H9 (cell line): Measurements from ENCODE around the gene NXN. TPM values are rescaled to one million over a fixed set of nuclear protein-coding genes. Genes with fewer than 3 reads are reported as not detected.
"Not testable (repeated sequence)": the region's sequence is repeated elsewhere in the genome, so short reads cannot be mapped to it uniquely, and the experiment has no call there.

Experiments used
- DNase-seq: peaks from one replicate; pipeline ENCODE4 v3.0.0-alpha.2; 2017
- H2AFZ ChIP-seq: one replicate; pipeline ENCODE4 v1.6.1; 2013; ENCODE audit warnings: mild to moderate bottlenecking, low read length, control low read depth, moderate library complexity
- H2AK5ac ChIP-seq: 2 replicates; pipeline ENCODE4 v1.6.1; 2013; ENCODE audit warnings: low read length, control low read depth, mixed read lengths; ENCODE audit not compliant: insufficient read length
- H2BK120ac ChIP-seq: one replicate; pipeline ENCODE4 v1.6.1; 2013; ENCODE audit warnings: low read depth, mild to moderate bottlenecking, low read length, control low read depth, inconsistent platforms; ENCODE audit not compliant: poor library complexity, severe bottlenecking
- H2BK12ac ChIP-seq: 2 replicates; pipeline ENCODE4 v1.6.1; 2013; ENCODE audit warnings: low read length, control low read depth, mixed read lengths, low read depth; ENCODE audit not compliant: insufficient read length
- H2BK15ac ChIP-seq: 2 replicates; pipeline ENCODE4 v1.6.1; 2013; ENCODE audit warnings: low read depth, low read length, control low read depth
- H2BK20ac ChIP-seq: one replicate; pipeline ENCODE4 v1.6.1; 2013; ENCODE audit warnings: low read depth, mild to moderate bottlenecking, low read length, control low read depth, inconsistent platforms; ENCODE audit not compliant: poor library complexity, severe bottlenecking
- H2BK5ac ChIP-seq: 2 replicates; pipeline ENCODE4 v1.6.1; 2013; ENCODE audit warnings: low read length, control low read depth, mixed read lengths; ENCODE audit not compliant: insufficient read length
- H3K14ac ChIP-seq: 2 replicates; pipeline ENCODE4 v1.6.1; 2013; ENCODE audit warnings: low read length, control low read depth; ENCODE audit not compliant: insufficient read depth
- H3K18ac ChIP-seq: 2 replicates; pipeline ENCODE4 v1.6.1; 2013; ENCODE audit warnings: low read depth, mild to moderate bottlenecking, mixed read lengths, low read length, control low read depth; ENCODE audit not compliant: insufficient read length
- H3K23ac ChIP-seq: 2 replicates; pipeline ENCODE4 v1.6.1; 2013; ENCODE audit warnings: low read length, control low read depth, mixed read lengths, low read depth; ENCODE audit not compliant: insufficient read length
- H3K23me2 ChIP-seq: 2 replicates; pipeline ENCODE4 v1.6.1; 2013; ENCODE audit warnings: low read depth, mild to moderate bottlenecking, mixed read lengths, low read length, control low read depth; ENCODE audit not compliant: insufficient read length, poor library complexity, severe bottlenecking
- H3K27ac ChIP-seq: 2 replicates; pipeline ENCODE4 v1.5.1; 2013; ENCODE audit warnings: low read length, control low read depth, mixed read lengths, low read depth; ENCODE audit not compliant: insufficient read length
- H3K27me3 ChIP-seq: 2 replicates; pipeline ENCODE4 v1.6.1; 2013; ENCODE audit warnings: low read length, control low read depth, inconsistent platforms; ENCODE audit not compliant: insufficient read depth
- H3K4ac ChIP-seq: 2 replicates; pipeline ENCODE4 v1.6.1; 2013; ENCODE audit warnings: low read depth, mild to moderate bottlenecking, control low read depth, inconsistent platforms, low read length, moderate library complexity
- H3K4me1 ChIP-seq: 2 replicates; pipeline ENCODE4 v1.6.1; 2013; ENCODE audit warnings: low read length, control low read depth, inconsistent platforms; ENCODE audit not compliant: insufficient read depth
- H3K4me2 ChIP-seq: 2 replicates; pipeline ENCODE4 v1.6.1; 2013; ENCODE audit warnings: low read length, control low read depth, mixed read lengths; ENCODE audit not compliant: insufficient read length, insufficient read depth
- H3K56ac ChIP-seq: 2 replicates; pipeline ENCODE4 v1.6.1; 2013; ENCODE audit warnings: low read depth, mild to moderate bottlenecking, mixed read lengths, low read length, control low read depth; ENCODE audit not compliant: insufficient read length
- H3K79me1 ChIP-seq: 2 replicates; pipeline ENCODE4 v1.6.1; 2013; ENCODE audit warnings: low read depth, mild to moderate bottlenecking, moderate library complexity, low read length, control low read depth, inconsistent platforms; ENCODE audit not compliant: insufficient read depth, poor library complexity, severe bottlenecking
- H3K79me2 ChIP-seq: 2 replicates; pipeline ENCODE4 v1.6.1; 2013; ENCODE audit warnings: low read length, control low read depth, inconsistent platforms; ENCODE audit not compliant: insufficient read depth
- H3K9ac ChIP-seq: 2 replicates; pipeline ENCODE4 v1.6.1; 2013; ENCODE audit warnings: low read length, control low read depth, mixed read lengths; ENCODE audit not compliant: insufficient read length; ENCODE audit errors: extremely low read depth
- H3K9me3 ChIP-seq: one replicate; pipeline ENCODE4 v1.6.1; 2013; ENCODE audit warnings: low read depth, low read length, inconsistent platforms; ENCODE audit not compliant: control insufficient read depth
- H3T11ph ChIP-seq: one replicate; pipeline ENCODE4 v1.6.1; 2013; ENCODE audit warnings: mild to moderate bottlenecking, low read length, control low read depth, inconsistent platforms
- H4K20me1 ChIP-seq: one replicate; pipeline ENCODE4 v1.6.1; 2013; ENCODE audit not compliant: control insufficient read depth, insufficient read length, insufficient read depth
- H4K5ac ChIP-seq: 2 replicates; pipeline ENCODE4 v1.6.1; 2013; ENCODE audit warnings: low read depth, mild to moderate bottlenecking, mixed read lengths, low read length, control low read depth; ENCODE audit not compliant: insufficient read length
- H4K8ac ChIP-seq: replicated peaks from 2 replicates; pipeline ENCODE4 v1.6.1; 2013; ENCODE audit warnings: low read length, control low read depth, mixed read lengths, low read depth; ENCODE audit not compliant: insufficient read length
- H4K91ac ChIP-seq: 2 replicates; pipeline ENCODE4 v1.6.1; 2013; ENCODE audit warnings: low read depth, mild to moderate bottlenecking, moderate library complexity, mixed read lengths, low read length, control low read depth; ENCODE audit not compliant: insufficient read length
- H3K27ac Mint-ChIP-seq, 3 experiments: 2 replicates in 2 of 3; 3 replicates in 1 of 3; pipeline ENCODE4 v1.8.0; 2020 to 2021; ENCODE audit warnings: mixed read lengths in 3 of 3, mild to moderate bottlenecking in 1 of 3, moderate library complexity in 1 of 3
- H3K27me3 Mint-ChIP-seq: 2 replicates; pipeline ENCODE4 v1.8.0; 2021; ENCODE audit warnings: low read depth, mild to moderate bottlenecking, moderate library complexity, mixed read lengths
- H3K36me3 Mint-ChIP-seq, 3 experiments: 2 replicates in 2 of 3; 3 replicates in 1 of 3; pipeline ENCODE4 v1.8.0; 2020 to 2021; ENCODE audit warnings: low read depth in 3 of 3, mixed read lengths in 3 of 3; ENCODE audit not compliant: insufficient read depth in 1 of 3
- H3K4me1 Mint-ChIP-seq, 2 experiments: 2 replicates each; pipeline ENCODE4 v1.8.0; 2020; ENCODE audit warnings: mixed read lengths in 2 of 2
- H3K4me3 Mint-ChIP-seq, 2 experiments: 2 replicates in 1 of 2; 3 replicates in 1 of 2; pipeline ENCODE4 v1.8.0; 2020 to 2021; ENCODE audit warnings: mild to moderate bottlenecking in 2 of 2, mixed read lengths in 2 of 2, moderate library complexity in 1 of 2
- H3K9me3 Mint-ChIP-seq, 2 experiments: 2 replicates in 1 of 2; 3 replicates in 1 of 2; pipeline ENCODE4 v1.8.0; 2020; ENCODE audit warnings: mild to moderate bottlenecking in 2 of 2, mixed read lengths in 2 of 2, moderate library complexity in 1 of 2
- WGBS: extraction: QIAGEN DNeasy Blood & Tissue Kit; methylation state at CpG from one replicate; pipeline ENCODE4 v1.1.7; 2013; ENCODE audit warnings: missing lambda C conversion rate, low lambda C conversion rate, mixed read lengths; ENCODE audit not compliant: insufficient read length; ENCODE audit errors: extremely low coverage; 5-methylcytosine and 5-hydroxymethylcytosine counted together
- total RNA-seq: library from RNA; stranded (reverse); gene quantifications from 2 replicates; pipeline ENCODE4 v1.2.1, GENCODE V29; 2021
- TF ChIP-seq, protein P1 (sequence below): fragments of 200-600 bp; sonication (generic); conservative IDR thresholded peaks from 3 replicates; pipeline ENCODE4 v1.8.0; 2021; ENCODE audit warnings: antibody characterized with exemption, mild to moderate bottlenecking

Gene NXN
- total RNA-seq, 1 experiment from 2014 or later, result 93.6 TPM

DNA sequence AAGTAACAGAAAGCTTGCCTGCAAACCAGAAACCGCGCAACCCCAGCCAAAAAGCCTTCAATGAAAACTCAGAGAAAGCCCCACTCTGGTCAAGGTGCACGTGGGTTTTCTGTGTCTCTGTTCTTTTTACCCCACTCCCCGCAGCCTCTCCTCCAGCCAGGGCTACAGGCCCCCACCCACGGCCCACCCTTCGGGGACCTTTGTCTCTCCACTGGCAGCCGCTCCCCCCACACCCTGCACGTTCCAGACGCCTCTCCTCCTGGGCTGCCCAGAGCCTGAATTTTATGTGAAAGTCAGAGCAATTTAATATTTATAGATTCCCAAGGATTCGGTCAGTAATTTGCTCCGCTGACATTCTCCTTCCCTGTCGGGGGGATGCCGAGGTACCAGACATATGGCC, 173.2 kb downstream of the NXN start:
- peaks cover 14 to 35% (median 32%) of the 10 kb centered on the region in 3 experiments for H3K36me3 Mint-ChIP-seq
- H3K23ac ChIP-seq, result no peak overlapping the region
- H4K20me1 ChIP-seq, result no peaks in the 10 kb centered on the region
- H2BK12ac ChIP-seq, result no peak overlapping the region
- H3K9me3 ChIP-seq, result no peaks in the 10 kb centered on the region
- H3K18ac ChIP-seq, result no peak overlapping the region
- H2BK5ac ChIP-seq, result no peak overlapping the region
- H3K23me2 ChIP-seq, result no peaks in the 10 kb centered on the region
- no peaks in the 10 kb centered on the region; the same call in 1 of the 2 replicates for H3K79me2 ChIP-seq
- no peak overlapping the region for H2AK5ac ChIP-seq
- no peaks in the 10 kb centered on the region for H3K27me3 Mint-ChIP-seq
- H4K5ac ChIP-seq, result no peak overlapping the region
- no CpG with 5 or more reads among the region's 13 CpGs for WGBS
- H3K4me3 Mint-ChIP-seq, result no peak overlapping the region
- no peak overlapping the region for H3T11ph ChIP-seq
- H3K9me3 Mint-ChIP-seq, result no peaks in the 10 kb centered on the region
- no peak overlapping the region for H3K4ac ChIP-seq
- peak overlapping the region; percentile 38 to 75 (median 62); a peak in 2 of 7 replicates for H3K27ac Mint-ChIP-seq
- no peaks in the 10 kb centered on the region; the same call in 1 of the 2 replicates for H3K4me1 ChIP-seq
- H2BK20ac ChIP-seq, result no peak overlapping the region
- H3K27ac ChIP-seq, result no peak overlapping the region
- no peak overlapping the region for H3K9ac ChIP-seq
- no peak overlapping the region for H3K56ac ChIP-seq
- no peak overlapping the region for H2BK120ac ChIP-seq
- H3K4me2 ChIP-seq, result no peak overlapping the region
- no peaks in the 10 kb centered on the region for H3K79me1 ChIP-seq
- peaks cover 0 to 3% of the 10 kb centered on the region in 2 experiments; a peak in 1 of 4 replicates for H3K4me1 Mint-ChIP-seq
- no peak overlapping the region for H2BK15ac ChIP-seq
- H3K14ac ChIP-seq, result no peak overlapping the region
- no peak overlapping the region for H4K8ac ChIP-seq
- TF ChIP-seq, protein P1, sequence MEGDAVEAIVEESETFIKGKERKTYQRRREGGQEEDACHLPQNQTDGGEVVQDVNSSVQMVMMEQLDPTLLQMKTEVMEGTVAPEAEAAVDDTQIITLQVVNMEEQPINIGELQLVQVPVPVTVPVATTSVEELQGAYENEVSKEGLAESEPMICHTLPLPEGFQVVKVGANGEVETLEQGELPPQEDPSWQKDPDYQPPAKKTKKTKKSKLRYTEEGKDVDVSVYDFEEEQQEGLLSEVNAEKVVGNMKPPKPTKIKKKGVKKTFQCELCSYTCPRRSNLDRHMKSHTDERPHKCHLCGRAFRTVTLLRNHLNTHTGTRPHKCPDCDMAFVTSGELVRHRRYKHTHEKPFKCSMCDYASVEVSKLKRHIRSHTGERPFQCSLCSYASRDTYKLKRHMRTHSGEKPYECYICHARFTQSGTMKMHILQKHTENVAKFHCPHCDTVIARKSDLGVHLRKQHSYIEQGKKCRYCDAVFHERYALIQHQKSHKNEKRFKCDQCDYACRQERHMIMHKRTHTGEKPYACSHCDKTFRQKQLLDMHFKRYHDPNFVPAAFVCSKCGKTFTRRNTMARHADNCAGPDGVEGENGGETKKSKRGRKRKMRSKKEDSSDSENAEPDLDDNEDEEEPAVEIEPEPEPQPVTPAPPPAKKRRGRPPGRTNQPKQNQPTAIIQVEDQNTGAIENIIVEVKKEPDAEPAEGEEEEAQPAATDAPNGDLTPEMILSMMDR, result no peak
- no peak overlapping the region for H4K91ac ChIP-seq
- H3K27me3 ChIP-seq, result no peaks in the 10 kb centered on the region
- no peak overlapping the region for H2AFZ ChIP-seq
- no peak for DNase-seq

DNA sequence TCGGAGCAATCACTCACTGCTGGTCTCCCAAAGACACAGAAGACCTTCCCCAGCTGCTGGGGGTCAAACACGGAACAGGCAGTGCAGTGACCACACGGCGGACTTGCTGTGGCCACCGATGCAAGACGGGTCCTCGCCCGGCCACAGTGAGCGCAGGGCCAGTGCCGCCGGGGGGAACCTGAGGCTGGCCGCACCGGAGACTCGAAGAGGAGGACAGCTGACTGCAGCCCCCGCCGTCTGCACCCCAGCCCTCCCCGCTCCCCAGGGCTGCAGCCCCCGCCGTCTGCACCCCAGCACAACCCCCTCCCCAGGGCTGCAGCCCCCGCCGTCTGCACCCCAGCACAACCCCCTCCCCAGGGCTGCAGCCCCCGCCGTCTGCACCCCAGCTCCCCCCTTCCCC, 173.7 kb downstream of the NXN start:
- not testable (repeated sequence) for H3K56ac ChIP-seq, H3K79me2 ChIP-seq, H2AFZ ChIP-seq, DNase-seq, H3K79me1 ChIP-seq, H3K23me2 ChIP-seq, H2BK5ac ChIP-seq, H2BK120ac ChIP-seq, H2AK5ac ChIP-seq, H3K23ac ChIP-seq, H3K27me3 ChIP-seq, H3K27me3 Mint-ChIP-seq, H3K4me1 Mint-ChIP-seq, H3K14ac ChIP-seq, H3K27ac ChIP-seq, H3K9me3 Mint-ChIP-seq, H3K9me3 ChIP-seq, H3K4me1 ChIP-seq, H4K20me1 ChIP-seq, H2BK15ac ChIP-seq, H4K91ac ChIP-seq, H3K4ac ChIP-seq, H4K8ac ChIP-seq, H3T11ph ChIP-seq, H2BK12ac ChIP-seq, H4K5ac ChIP-seq, H3K4me3 Mint-ChIP-seq, H3K27ac Mint-ChIP-seq, H2BK20ac ChIP-seq, H3K4me2 ChIP-seq, H3K9ac ChIP-seq, H3K18ac ChIP-seq
- H3K36me3 Mint-ChIP-seq, result peaks cover 14 to 38% (median 33%) of the 10 kb centered on the region in 3 experiments
- WGBS, result no CpG with 5 or more reads among the region's 23 CpGs
